GM12878 (cell line): ENCODE data around the gene ZIC5. TPM values are rescaled to one million over a fixed set of nuclear protein-coding genes. Genes with fewer than 3 reads are reported as not detected.

Source experiments
- ATAC-seq: fragments of 200-7000 bp; cut with Tn5 transposase; 3 replicates; pipeline ENCODE4 v1.9.1; 2020; ENCODE audit warnings: mild to moderate bottlenecking, moderate library complexity
- BruUV-seq: library from RNA; stranded (reverse); fragments of 400-500 nt; replicated peaks from 2 replicates; lab custom pipeline; 2021; lab: Mats Ljungman, UMichigan
- CTCF ChIA-PET: fragments of 300-600 bp; sonication (Branson Sonifier 250); formaldehyde crosslinking; extraction: SDS; loops from one replicate; lab custom pipeline; 2021; ENCODE audit warnings: inconsistent platforms; lab: Yijun Ruan, JAX
- POLR2A ChIA-PET: fragments of 350-600 bp; formaldehyde crosslinking; extraction: SDS; loops from one replicate; lab custom pipeline; 2021; ENCODE audit warnings: inconsistent platforms; lab: Charles Lee
- RAD21 ChIA-PET: fragments of 300-600 bp; sonication (Branson Sonifier 250); formaldehyde crosslinking; loops from one replicate; lab custom pipeline; 2023; ENCODE audit warnings: antibody characterized with exemption; ENCODE audit not compliant: unreplicated experiment; lab: Charles Lee
- SMC1A ChIA-PET: fragments of 300-600 bp; sonication (Branson Sonifier 250); formaldehyde crosslinking; loops from one replicate; lab custom pipeline; 2023; ENCODE audit not compliant: unreplicated experiment, uncharacterized antibody; lab: Charles Lee
- DNase-seq: peaks from one replicate; pipeline ENCODE4 v3.0.0-alpha.2; 2011; ENCODE audit warnings: low read depth, low spot score
- FAIRE-seq: peaks from 3 replicates; lab custom pipeline; 2011; peaks lifted over from hg19 to GRCh38; lab: Jason Lieb, UNC
- H2AFZ ChIP-seq: 2 replicates; pipeline ENCODE4 v1.6.0; 2011; ENCODE audit warnings: low read depth, low read length, control low read depth; ENCODE audit not compliant: control insufficient read depth
- H3K27ac ChIP-seq: 2 replicates; pipeline ENCODE4 v1.5.1; 2011; ENCODE audit warnings: control low read depth; ENCODE audit not compliant: control insufficient read depth, insufficient read depth
- H3K27me3 ChIP-seq, 2 experiments: replicated peaks in 1 of 2; 2 replicates each; pipeline versions ENCODE4 v1.6.0 to v1.6.1; 2011; ENCODE audit warnings: low read length in 1 of 2; ENCODE audit not compliant: control insufficient read depth in 2 of 2, insufficient read depth in 2 of 2
- H3K36me3 ChIP-seq, 2 experiments: 2 replicates each; pipeline ENCODE4 v1.5.1; 2011; ENCODE audit warnings: low read length in 1 of 2; ENCODE audit not compliant: control insufficient read depth in 2 of 2, insufficient read depth in 2 of 2
- H3K4me1 ChIP-seq: 2 replicates; pipeline ENCODE4 v1.6.1; 2011; ENCODE audit warnings: mild to moderate bottlenecking, low read length, moderate library complexity, mixed read lengths; ENCODE audit not compliant: control insufficient read depth, insufficient read depth
- H3K4me2 ChIP-seq: 2 replicates; pipeline ENCODE4 v1.6.0; 2011; ENCODE audit warnings: control low read depth; ENCODE audit not compliant: control insufficient read depth, insufficient read depth
- H3K4me3 ChIP-seq: fragments of 200-600 bp; sonication (generic); 2 replicates; pipeline ENCODE4 v1.5.1; 2016
- H3K79me2 ChIP-seq: 2 replicates; pipeline ENCODE4 v1.6.0; 2011; ENCODE audit warnings: low read length; ENCODE audit not compliant: control insufficient read depth, insufficient read depth
- H3K9ac ChIP-seq: 2 replicates; pipeline ENCODE4 v1.8.0; 2011; ENCODE audit warnings: low read length, control low read depth, mixed read lengths; ENCODE audit not compliant: control insufficient read depth, insufficient read depth
- H3K9me3 ChIP-seq: replicated peaks from 3 replicates; pipeline ENCODE4 v1.5.1; 2011; ENCODE audit warnings: mild to moderate bottlenecking, low read length; ENCODE audit not compliant: control insufficient read depth, insufficient read depth
- H4K20me1 ChIP-seq: 2 replicates; pipeline ENCODE4 v1.6.0; 2011; ENCODE audit not compliant: control insufficient read depth, insufficient read depth
- BRCA1 ChIP-seq: IDR thresholded peaks from 2 replicates; pipeline ENCODE4 v1.6.1; 2011; ENCODE audit warnings: low read depth, low read length, improper control_type of control experiment
- DPF2 ChIP-seq: fragments of 450-650 bp; IDR thresholded peaks from 2 replicates; pipeline ENCODE4 v1.6.1; 2017; ENCODE audit warnings: mild to moderate bottlenecking
- EED ChIP-seq: sonication (generic); IDR thresholded peaks from 2 replicates; pipeline ENCODE4 v1.6.1; 2016; ENCODE audit warnings: antibody characterized with exemption, low read depth
- IRF5 ChIP-seq: fragments of 450-650 bp; IDR thresholded peaks from 2 replicates; pipeline ENCODE4 v1.6.1; 2017; ENCODE audit warnings: borderline replicate concordance
- JUND ChIP-seq: IDR thresholded peaks from 2 replicates; pipeline ENCODE4 v1.6.1; 2012; ENCODE audit warnings: low read depth, mild to moderate bottlenecking, low read length, improper control_type of control experiment, moderate library complexity
- NR2C2 ChIP-seq: IDR thresholded peaks from 2 replicates; pipeline ENCODE4 v1.6.1; 2011; ENCODE audit warnings: borderline replicate concordance, low read depth; ENCODE audit not compliant: control insufficient read depth, insufficient read length
- PKNOX1 ChIP-seq: fragments of 450-650 bp; IDR thresholded peaks from 2 replicates; pipeline ENCODE4 v1.6.1; 2016; ENCODE audit warnings: mild to moderate bottlenecking
- POLR2AphosphoS2 ChIP-seq: IDR thresholded peaks from 2 replicates; pipeline ENCODE4 v1.6.1; 2011; ENCODE audit warnings: low read depth, mild to moderate bottlenecking, low read length, improper control_type of control experiment, moderate library complexity
- RELB ChIP-seq: fragments of 450-650 bp; IDR thresholded peaks from 2 replicates; pipeline ENCODE4 v1.6.1; 2017; ENCODE audit warnings: low read depth, mild to moderate bottlenecking, moderate library complexity
- SKIL ChIP-seq: fragments of 450-650 bp; IDR thresholded peaks from 2 replicates; pipeline ENCODE4 v1.6.1; 2017; ENCODE audit warnings: mild to moderate bottlenecking, low read depth, inconsistent platforms; ENCODE audit not compliant: poor library complexity, severe bottlenecking
- SP1 ChIP-seq: IDR thresholded peaks from one replicate; pipeline ENCODE4 v1.6.1; 2011; ENCODE audit warnings: low read depth, low read length
- TCF7 ChIP-seq: IDR thresholded peaks from 2 replicates; pipeline ENCODE4 v1.6.1; 2014; ENCODE audit warnings: antibody characterized with exemption, borderline replicate concordance
- ZNF384 ChIP-seq: IDR thresholded peaks from 2 replicates; pipeline ENCODE4 v1.6.1; 2012; ENCODE audit warnings: low read depth, mild to moderate bottlenecking, low read length, improper control_type of control experiment, borderline replicate concordance
- ZNF592 ChIP-seq: fragments of 450-650 bp; IDR thresholded peaks from 2 replicates; pipeline ENCODE4 v1.6.1; 2017; ENCODE audit warnings: mild to moderate bottlenecking, moderate library complexity
- WGBS: methylation state at CpG from one replicate; pipeline ENCODE4 v1.1.6; 2016; ENCODE audit warnings: low lambda C conversion rate; ENCODE audit not compliant: insufficient replicate concordance, insufficient coverage; ENCODE audit errors: missing lambda C conversion rate; 5-methylcytosine and 5-hydroxymethylcytosine counted together
- in situ Hi-C: fragments of 300-500 bp; cut with MboI; formaldehyde crosslinking; loops from 9 replicates; pipeline ENCODE4 v1.14.3; 2018; ENCODE audit warnings: mixed read lengths
- intact Hi-C: fragments of 100-400 bp; cut with micrococcal nuclease; formaldehyde crosslinking; loops from one replicate; pipeline ENCODE4 v1.14.2; 2022; ENCODE audit not compliant: unreplicated experiment
- polyA plus RNA-seq, 11 experiments: library from polyadenylated mRNA; depleted of rRNA in 4 of 11; unstranded in 6 of 11; stranded (reverse) in 5 of 11; fragments of >200 nt; fragmentation: Nextera tagmentation in 4 of 11; fragmentation: Illumina TruSeq in 1 of 11; extraction: Ambion mirVana in 4 of 11; extraction: Trizol in 1 of 11; gene quantifications; 1 replicate in 1 of 11; 2 replicates in 10 of 11; pipeline versions ENCODE4 v1.2.1 to v1.2.3, GENCODE V29; 2011 to 2016; ENCODE audit warnings: inconsistent platforms in 2 of 11, missing spikeins in 2 of 11, low read depth in 1 of 11
- total RNA-seq, 4 experiments: library from RNA; depleted of rRNA in 3 of 4; stranded (reverse); fragments of >200 nt in 3 of 4; fragmentation: Illumina TruSeq in 1 of 4; extraction: Trizol in 1 of 4; gene quantifications; 2 replicates each; pipeline versions ENCODE4 v1.2.1 to v1.2.3, GENCODE V29; 2013 to 2021

The ZIC5 gene
- total and polyA plus RNA-seq, 10 of the 15 experiments (the other 5 are each of a cell fraction or from before 2014, with no cell fraction given), result not detected

- CTCF ChIA-PET, result no interaction called here
- no TSS peak for BruUV-seq
- H3K9me3 ChIP-seq, result no peaks in the 10 kb centered on the region; the same call in 2 of the 3 replicates
- no peak for TF ChIP-seq IRF5
- no peak for TF ChIP-seq SP1
- TF ChIP-seq BRCA1, result no peak
- no peak for TF ChIP-seq PKNOX1
- no peak for TF ChIP-seq NR2C2
- no peak for TF ChIP-seq JUND
- TF ChIP-seq RELB, result no peak
- TF ChIP-seq ZNF384, result no peak
- no peak for TF ChIP-seq ZNF592
- TF ChIP-seq POLR2AphosphoS2, result no peak
- no peak for TF ChIP-seq DPF2
- no peak for TF ChIP-seq EED
- TF ChIP-seq SKIL, result no peak
- TF ChIP-seq TCF7, result no peak
Measured at GRCh38 chr13:99974939-99975561, 3.5 kb upstream of the ZIC5 start.

More at GRCh38 chr13:99974939-99975561, 3.5 kb upstream of the ZIC5 start:
- SMC1A ChIA-PET, result no interaction called here
- DNase-seq (no peak), ATAC-seq (no peak), FAIRE-seq (no peak)
- Histone ChIP-seq H2AFZ (no peak overlapping the region; the same call in 1 of the 2 replicates), H4K20me1 (no peaks in the 10 kb centered on the region), H3K4me3 (no peak overlapping the region), H3K79me2 (no peaks in the 10 kb centered on the region), H3K36me3 (no peaks in the 10 kb centered on the region), H3K27ac (no peak overlapping the region), H3K4me1 (no peaks in the 10 kb centered on the region), H3K9ac (no peak overlapping the region), H3K4me2 (no peak overlapping the region), H3K27me3 (peaks cover 13 to 31% of the 10 kb centered on the region in 2 experiments)
- intact Hi-C loops, result no loop called here
- WGBS, result 35% methylated on average over 29 of the region's 34 CpGs
- in situ Hi-C loops, result no loop called here
- RAD21 ChIA-PET, result no interaction called here
- POLR2A ChIA-PET, result no interaction called here
